IMR-90 (cell line): ENCODE measurements around the gene SEPTIN10. TPM values are rescaled to one million over a fixed set of nuclear protein-coding genes. Genes with fewer than 3 reads are reported as not detected.

Source experiments
- ATAC-seq: fragments of 200-7000 bp; cut with Tn5 transposase; 2 replicates; pipeline ENCODE4 v1.9.1; 2020; ENCODE audit warnings: low read depth, mild to moderate bottlenecking, moderate library complexity
- BruUV-seq: library from RNA; stranded (reverse); fragments of 400-500 nt; replicated peaks from 2 replicates; lab custom pipeline; 2021; lab: Mats Ljungman, UMichigan
- CTCF ChIA-PET: fragments of 300-600 bp; formaldehyde crosslinking; extraction: SDS; loops from one replicate; lab custom pipeline; 2021; ENCODE audit warnings: antibody characterized with exemption; lab: Yijun Ruan, JAX
- POLR2A ChIA-PET: fragments of 300-600 bp; sonication (Branson Sonifier 250); formaldehyde crosslinking; loops from one replicate; lab custom pipeline; 2022; ENCODE audit warnings: antibody characterized with exemption; ENCODE audit not compliant: unreplicated experiment; lab: Charles Lee
- DNase-seq: peaks from one replicate; pipeline ENCODE4 v3.0.0; 2013
- H2AFZ ChIP-seq: replicated peaks from 2 replicates; pipeline ENCODE3; 2013; ENCODE audit warnings: low read length, mild to moderate bottlenecking; ENCODE audit not compliant: poor library complexity
- H2AK5ac ChIP-seq: 2 replicates; pipeline ENCODE4 v1.6.1; 2013; ENCODE audit warnings: low read depth, low read length, inconsistent platforms
- H2AK9ac ChIP-seq: replicated peaks from 2 replicates; pipeline ENCODE3; 2013; ENCODE audit warnings: mild to moderate bottlenecking, low read depth, low read length, moderate library complexity; ENCODE audit not compliant: poor library complexity
- H2BK120ac ChIP-seq: 2 replicates; pipeline ENCODE4 v1.6.1; 2013; ENCODE audit warnings: low read depth, low read length, inconsistent platforms
- H2BK15ac ChIP-seq: 3 replicates; pipeline ENCODE4 v1.6.1; 2013; ENCODE audit warnings: low read depth, low read length, inconsistent platforms
- H2BK20ac ChIP-seq: 2 replicates; pipeline ENCODE4 v1.6.1; 2013; ENCODE audit warnings: low read depth, mild to moderate bottlenecking, inconsistent platforms, low read length, moderate library complexity
- H2BK5ac ChIP-seq: 2 replicates; pipeline ENCODE4 v1.6.1; 2013; ENCODE audit warnings: mild to moderate bottlenecking, low read depth, low read length, inconsistent platforms; ENCODE audit not compliant: poor library complexity, severe bottlenecking
- H3K14ac ChIP-seq: replicated peaks from 2 replicates; pipeline ENCODE4 v1.6.1; 2013; ENCODE audit warnings: low read depth, low read length, inconsistent platforms
- H3K18ac ChIP-seq: 2 replicates; pipeline ENCODE4 v1.6.1; 2013; ENCODE audit warnings: low read depth, low read length, control low read depth
- H3K23ac ChIP-seq: 2 replicates; pipeline ENCODE4 v1.6.1; 2013; ENCODE audit warnings: low read depth, low read length, inconsistent platforms
- H3K27ac ChIP-seq: 2 replicates; pipeline ENCODE4 v1.5.1; 2013; ENCODE audit warnings: mild to moderate bottlenecking, control low read depth, low read length; ENCODE audit not compliant: insufficient read depth
- H3K27me3 ChIP-seq: 2 replicates; pipeline ENCODE4 v1.6.1; 2013; ENCODE audit warnings: low read length; ENCODE audit not compliant: control insufficient read depth, insufficient read depth
- H3K36me3 ChIP-seq: 2 replicates; pipeline ENCODE4 v1.6.1; 2013; ENCODE audit warnings: low read length, mixed read lengths; ENCODE audit not compliant: control insufficient read depth, insufficient read depth
- H3K4ac ChIP-seq: 2 replicates; pipeline ENCODE4 v1.6.1; 2013; ENCODE audit warnings: low read depth, low read length, inconsistent platforms
- H3K4me1 ChIP-seq: 2 replicates; pipeline ENCODE4 v1.6.1; 2013; ENCODE audit warnings: low read length, mixed read lengths; ENCODE audit not compliant: control insufficient read depth, insufficient read depth
- H3K4me2 ChIP-seq: 2 replicates; pipeline ENCODE4 v1.6.1; 2013; ENCODE audit warnings: low read depth, mild to moderate bottlenecking, control low read depth, low read length, moderate library complexity
- H3K4me3 ChIP-seq: 2 replicates; pipeline ENCODE4 v1.5.1; 2013; ENCODE audit warnings: low read depth, mild to moderate bottlenecking, control low read depth, low read length, moderate library complexity; ENCODE audit not compliant: insufficient read depth
- H3K56ac ChIP-seq: 2 replicates; pipeline ENCODE4 v1.6.1; 2013; ENCODE audit warnings: low read length, inconsistent platforms; ENCODE audit not compliant: insufficient read depth; ENCODE audit errors: extremely low read depth
- H3K79me1 ChIP-seq, 2 experiments: 2 replicates each; pipeline ENCODE4 v1.6.1; 2013; ENCODE audit warnings: low read length in 2 of 2, inconsistent platforms in 1 of 2, low read depth in 1 of 2
- H3K9ac ChIP-seq: 2 replicates; pipeline ENCODE4 v1.6.1; 2013; ENCODE audit warnings: low read depth, low read length, control low read depth
- H3K9me1 ChIP-seq: 2 replicates; pipeline ENCODE4 v1.6.1; 2013; ENCODE audit warnings: low read length, inconsistent platforms; ENCODE audit not compliant: insufficient read depth
- H3K9me3 ChIP-seq: 2 replicates; pipeline ENCODE4 v1.6.1; 2013; ENCODE audit warnings: low read length; ENCODE audit not compliant: control insufficient read depth, insufficient read depth
- H4K20me1 ChIP-seq: 2 replicates; pipeline ENCODE4 v1.6.1; 2013; ENCODE audit warnings: low read length, inconsistent platforms; ENCODE audit not compliant: insufficient read depth
- H4K5ac ChIP-seq: 2 replicates; pipeline ENCODE4 v1.6.1; 2013; ENCODE audit warnings: mild to moderate bottlenecking, low read depth, low read length, control low read depth
- H4K8ac ChIP-seq, 2 experiments: 2 replicates each; pipeline ENCODE4 v1.6.1; 2013; ENCODE audit warnings: low read depth in 2 of 2, low read length in 2 of 2, control low read depth in 1 of 2, inconsistent platforms in 1 of 2
- H4K91ac ChIP-seq: 2 replicates; pipeline ENCODE4 v1.6.1; 2013; ENCODE audit warnings: low read depth, low read length, inconsistent platforms; ENCODE audit not compliant: insufficient read depth
- CEBPB ChIP-seq: IDR thresholded peaks from 2 replicates; pipeline ENCODE4 v1.6.1; 2012; ENCODE audit warnings: low read depth, low read length, improper control_type of control experiment
- MAFK ChIP-seq: IDR thresholded peaks from 2 replicates; pipeline ENCODE4 v1.6.1; 2012; ENCODE audit warnings: low read depth, low read length, improper control_type of control experiment
- MAZ ChIP-seq: IDR thresholded peaks from 2 replicates; pipeline ENCODE4 v1.6.1; 2012; ENCODE audit warnings: low read depth, mild to moderate bottlenecking, low read length, improper control_type of control experiment, moderate library complexity, borderline replicate concordance
- NFE2L2 ChIP-seq: fragments of 150-350 bp; IDR thresholded peaks from 2 replicates; pipeline ENCODE4 v1.6.1; 2016; ENCODE audit warnings: low read depth, mild to moderate bottlenecking, low read length
- SMC3 ChIP-seq: fragments of 150-350 bp; IDR thresholded peaks from 2 replicates; pipeline ENCODE4 v1.6.1; 2016; ENCODE audit warnings: low read depth, mild to moderate bottlenecking, antibody characterized with exemption, low read length, moderate library complexity
- WGBS, 2 experiments: methylation state at CpG; one replicate each; pipeline versions ENCODE4 v1.1.5 to v1.1.7; 2013; ENCODE audit warnings: missing lambda C conversion rate in 2 of 2; ENCODE audit not compliant: insufficient read length in 1 of 2; ENCODE audit errors: extremely low coverage in 2 of 2; 5-methylcytosine and 5-hydroxymethylcytosine counted together
- dilution Hi-C: fragments of 300-500 bp; cut with HindIII; formaldehyde crosslinking; loops from one replicate; pipeline ENCODE4 v1.14.3; 2018; ENCODE audit warnings: low sequenced_read_pairs; ENCODE audit not compliant: unreplicated experiment
- in situ Hi-C: fragments of 300-500 bp; cut with MboI; formaldehyde crosslinking; loops from 3 replicates; pipeline ENCODE4 v1.14.3; 2019; ENCODE audit warnings: low sequenced_read_pairs, inconsistent platforms, mixed read lengths
- intact Hi-C: fragments of 100-400 bp; cut with micrococcal nuclease; formaldehyde crosslinking; loops from 2 replicates; pipeline ENCODE4 v1.10.0; 2022
- polyA plus RNA-seq, 3 experiments: library from polyadenylated mRNA; depleted of rRNA; stranded (reverse); fragments of >200 nt; gene quantifications; 2 replicates each; pipeline ENCODE4 v1.2.3, GENCODE V29; 2012; ENCODE audit warnings: low replicate concordance in 1 of 3
- total RNA-seq: library from RNA; depleted of rRNA; stranded (reverse); fragments of >200 nt; gene quantifications from 2 replicates; pipeline ENCODE4 v1.2.3, GENCODE V29; 2012
- TF ChIP-seq, protein P1 (sequence below): conservative IDR thresholded peaks from 2 replicates; pipeline ENCODE4 v1.5.1; 2012; ENCODE audit warnings: mild to moderate bottlenecking, low read depth, low read length, improper control_type of control experiment
- TF ChIP-seq, protein P2 (sequence below): fragments of 150-350 bp; IDR thresholded peaks from 2 replicates; pipeline ENCODE4 v1.6.1; 2017; ENCODE audit warnings: mild to moderate bottlenecking, antibody characterized with exemption, low read length, low read depth

The SEPTIN10 gene
- total and polyA plus RNA-seq, 2 of the 4 experiments (the other 2 are of a cell fraction) = 55.4 to 82.6 TPM

DNA sequence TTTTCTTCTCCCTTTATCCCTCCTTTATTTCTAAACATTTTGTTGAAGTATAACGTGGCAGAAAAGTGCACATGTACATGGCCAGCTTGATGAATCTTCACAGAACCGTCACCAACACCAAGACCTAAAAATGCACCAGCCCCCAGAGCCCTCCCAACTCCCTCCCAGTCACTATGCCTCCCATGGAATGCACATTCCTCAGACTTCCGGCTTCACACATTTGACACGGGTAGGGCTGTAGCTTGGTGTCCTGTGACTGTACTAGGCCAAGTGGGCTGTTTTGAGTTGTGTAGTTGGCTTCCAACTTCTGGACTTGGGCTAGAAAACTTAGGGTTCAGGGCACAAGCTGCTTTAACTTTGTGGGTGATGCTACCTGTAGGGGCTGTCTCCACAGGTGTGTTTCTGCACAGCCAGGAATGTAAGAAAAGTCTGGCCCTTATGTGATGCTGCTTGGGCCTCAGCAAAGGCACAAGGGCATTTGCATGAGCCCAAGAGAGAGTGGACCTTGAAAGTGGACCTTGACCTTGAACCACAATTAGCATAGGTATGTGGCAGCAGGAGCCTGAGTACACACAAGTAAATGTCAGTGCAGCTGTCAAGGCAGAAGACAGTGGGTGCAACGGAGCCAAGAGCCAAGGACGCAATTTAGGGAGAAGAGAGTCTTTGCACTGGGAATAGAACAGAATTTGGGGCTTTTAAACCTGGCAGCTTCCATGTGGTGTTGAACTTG, 78.4 kb downstream of the SEPTIN10 start:
- Histone ChIP-seq H3K18ac (no peak overlapping the region), H2AFZ (peak overlapping the region; percentile 29), H3K4me2 (no peak overlapping the region), H4K91ac (no peak overlapping the region), H3K9me3 (no peaks in the 10 kb centered on the region), H2BK20ac (no peak overlapping the region), H3K4ac (no peak overlapping the region), H2AK9ac (peak overlapping the region; percentile 9), H3K9me1 (peaks cover 4% of the 10 kb centered on the region; the same call in 1 of the 2 replicates), H3K27me3 (peaks cover 27% of the 10 kb centered on the region), H2BK120ac (no peak overlapping the region), H3K23ac (no peak overlapping the region), H3K36me3 (no peaks in the 10 kb centered on the region; the same call in 1 of the 2 replicates), H3K79me1 (no peaks in the 10 kb centered on the region), H3K14ac (no peak overlapping the region), H2BK15ac (no peak overlapping the region), H4K8ac (no peak overlapping the region), H3K4me1 (peaks cover 4% of the 10 kb centered on the region; the same call in 1 of the 2 replicates), H3K56ac (no peak overlapping the region), H2AK5ac (no peak overlapping the region), H2BK5ac (no peak overlapping the region), H3K9ac (no peak overlapping the region), H3K27ac (no peak overlapping the region), H4K20me1 (no peaks in the 10 kb centered on the region), H4K5ac (no peak overlapping the region), H3K4me3 (no peak overlapping the region)
- 80% methylated on average over 2 of the region's 6 CpGs; no CpG with 5 or more reads in 1 of the 2 experiments for WGBS, 2 experiments
- ATAC-seq = peak; percentile 66
- CTCF ChIA-PET = no interaction called here
- DNase-seq = no peak
- no peak for TF ChIP-seq MAZ
- no peak for TF ChIP-seq SMC3
- TF ChIP-seq CEBPB = no peak
- no peak for TF ChIP-seq NFE2L2
- TF ChIP-seq, protein P1, sequence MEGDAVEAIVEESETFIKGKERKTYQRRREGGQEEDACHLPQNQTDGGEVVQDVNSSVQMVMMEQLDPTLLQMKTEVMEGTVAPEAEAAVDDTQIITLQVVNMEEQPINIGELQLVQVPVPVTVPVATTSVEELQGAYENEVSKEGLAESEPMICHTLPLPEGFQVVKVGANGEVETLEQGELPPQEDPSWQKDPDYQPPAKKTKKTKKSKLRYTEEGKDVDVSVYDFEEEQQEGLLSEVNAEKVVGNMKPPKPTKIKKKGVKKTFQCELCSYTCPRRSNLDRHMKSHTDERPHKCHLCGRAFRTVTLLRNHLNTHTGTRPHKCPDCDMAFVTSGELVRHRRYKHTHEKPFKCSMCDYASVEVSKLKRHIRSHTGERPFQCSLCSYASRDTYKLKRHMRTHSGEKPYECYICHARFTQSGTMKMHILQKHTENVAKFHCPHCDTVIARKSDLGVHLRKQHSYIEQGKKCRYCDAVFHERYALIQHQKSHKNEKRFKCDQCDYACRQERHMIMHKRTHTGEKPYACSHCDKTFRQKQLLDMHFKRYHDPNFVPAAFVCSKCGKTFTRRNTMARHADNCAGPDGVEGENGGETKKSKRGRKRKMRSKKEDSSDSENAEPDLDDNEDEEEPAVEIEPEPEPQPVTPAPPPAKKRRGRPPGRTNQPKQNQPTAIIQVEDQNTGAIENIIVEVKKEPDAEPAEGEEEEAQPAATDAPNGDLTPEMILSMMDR = no peak
- no peak for TF ChIP-seq MAFK
- TF ChIP-seq, protein P2, sequence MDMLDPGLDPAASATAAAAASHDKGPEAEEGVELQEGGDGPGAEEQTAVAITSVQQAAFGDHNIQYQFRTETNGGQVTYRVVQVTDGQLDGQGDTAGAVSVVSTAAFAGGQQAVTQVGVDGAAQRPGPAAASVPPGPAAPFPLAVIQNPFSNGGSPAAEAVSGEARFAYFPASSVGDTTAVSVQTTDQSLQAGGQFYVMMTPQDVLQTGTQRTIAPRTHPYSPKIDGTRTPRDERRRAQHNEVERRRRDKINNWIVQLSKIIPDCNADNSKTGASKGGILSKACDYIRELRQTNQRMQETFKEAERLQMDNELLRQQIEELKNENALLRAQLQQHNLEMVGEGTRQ = no peak
- intact Hi-C loops = no loop called here
- POLR2A ChIA-PET = interaction anchor here (0.6 kb wide), 1 partner anchor 404 kb away, joined by 8 read pairs; no protein-coding TSS in a partner anchor
- dilution Hi-C loops = no loop called here
- in situ Hi-C loops = no loop called here
- no TSS peak for BruUV-seq
